Skin epidermis (tissue), 12 donors: ENCODE measurements around the gene SLCO2B1.

Source experiments
- H3K27ac ChIP-seq, 21 experiments: fragments of 200-600 bp; sonication (generic) in 11 of 21; one replicate each; pipeline ENCODE4 v1.5.0; 2020; ENCODE audit warnings: mild to moderate bottlenecking in 3 of 21, inconsistent platforms in 2 of 21, moderate library complexity in 2 of 21
- H3K4me3 ChIP-seq, 7 experiments: fragments of 200-600 bp; sonication (generic) in 2 of 7; one replicate each; pipeline ENCODE4 v1.5.0; 2020; ENCODE audit warnings: inconsistent platforms in 2 of 7, mild to moderate bottlenecking in 2 of 7, moderate library complexity in 1 of 7

Gene SLCO2B1

DNA sequence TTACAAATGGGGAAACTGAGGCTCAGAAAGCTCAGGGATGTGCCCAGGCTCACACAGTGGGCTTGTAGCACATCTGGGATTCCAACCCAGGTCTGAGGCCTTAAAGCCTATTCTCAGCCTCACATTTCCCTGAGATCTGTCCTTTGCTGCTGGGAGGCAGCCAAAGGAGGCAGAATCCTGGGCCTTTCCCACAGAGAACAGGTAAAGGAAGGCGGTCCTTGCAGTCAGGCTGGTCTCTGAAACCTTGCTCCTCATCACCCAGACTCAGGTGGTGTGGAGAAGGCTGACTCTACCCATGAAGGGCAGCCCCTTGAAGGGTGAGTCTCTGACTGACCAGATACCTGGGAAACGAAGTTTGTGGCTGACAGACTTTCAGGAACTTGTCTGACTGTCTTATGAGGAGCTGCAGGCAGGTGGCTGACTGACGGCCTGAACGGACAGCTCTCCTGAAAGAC, 7.8 kb downstream of the SLCO2B1 start:
- Histone ChIP-seq H3K27ac (peak overlapping the region in 3 of 21 experiments; percentile 24 to 81 (median 67)), H3K4me3 (no peak overlapping the region)

DNA sequence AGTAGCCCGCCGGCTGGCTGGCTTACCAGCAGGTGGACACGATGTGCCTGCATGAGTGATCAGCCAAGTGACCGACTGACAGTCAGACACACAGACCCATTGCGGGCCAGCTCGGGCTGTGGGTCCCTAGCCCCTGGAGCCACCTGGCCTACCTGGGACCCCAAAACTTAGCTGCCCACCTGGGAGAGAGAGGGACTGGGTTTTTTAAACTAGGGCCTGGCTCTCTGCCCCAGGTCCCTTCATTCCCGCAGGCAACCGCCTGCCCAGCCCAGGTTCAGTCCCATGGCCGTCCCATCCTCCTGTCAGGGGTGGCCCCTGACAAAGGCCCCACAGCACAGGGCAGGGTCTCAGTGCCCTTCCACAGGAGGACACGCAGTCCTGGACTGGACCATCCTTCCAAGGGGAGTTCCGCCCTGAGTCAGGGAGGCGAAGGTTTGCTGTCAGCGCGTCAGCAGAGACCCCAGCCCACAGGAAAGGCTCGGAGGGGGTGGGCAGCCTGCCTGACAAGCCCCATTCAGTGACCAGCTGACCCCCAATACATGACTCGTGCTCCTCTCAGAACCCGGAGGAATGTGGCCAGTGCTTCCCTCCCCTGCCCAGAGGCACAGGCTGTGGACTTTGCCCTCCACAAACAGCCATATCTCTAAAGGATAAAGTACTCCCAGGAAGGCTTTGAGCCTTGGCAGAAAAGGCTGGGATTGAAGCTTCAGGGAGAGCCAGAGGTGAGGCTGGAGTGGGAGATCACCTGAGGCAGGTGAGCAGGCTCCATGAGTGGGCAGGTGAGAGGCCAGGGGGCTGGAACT, 8.4 kb downstream of the SLCO2B1 start:
- Histone ChIP-seq H3K4me3 (no peak overlapping the region), H3K27ac (peak overlapping the region in 14 of 21 experiments; percentile 4 to 81 (median 22))

DNA sequence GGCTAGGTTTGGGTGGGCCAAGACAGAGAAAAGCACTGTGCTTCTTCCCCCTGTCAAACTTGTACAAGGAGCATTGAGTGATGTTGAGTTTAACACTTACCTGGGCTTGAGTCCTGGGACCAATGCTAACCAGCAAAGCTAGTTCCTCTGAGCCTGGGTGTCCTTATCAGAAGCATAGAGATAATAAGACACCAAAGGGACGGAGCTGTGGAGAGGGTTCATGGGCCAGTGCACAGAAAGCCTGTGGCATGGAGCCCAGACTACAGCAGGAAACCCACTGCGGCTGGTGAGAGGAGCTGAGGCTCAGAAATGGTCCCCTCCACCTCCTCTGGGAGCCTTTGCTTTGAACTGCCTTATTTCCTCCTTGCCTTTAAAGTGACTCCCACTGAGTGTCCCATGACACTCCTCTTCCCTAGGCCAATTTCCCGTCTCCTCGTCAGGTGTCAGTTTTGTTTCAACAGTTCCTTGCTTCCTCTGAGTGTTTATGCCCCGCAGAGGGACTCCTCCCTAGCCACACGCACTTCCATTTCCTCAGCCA, 9.4 kb downstream of the SLCO2B1 start:
- H3K27ac ChIP-seq, result peak overlapping the region in 15 of 21 experiments; percentile 4 to 81 (median 21)
- H3K4me3 ChIP-seq, result no peak overlapping the region

DNA sequence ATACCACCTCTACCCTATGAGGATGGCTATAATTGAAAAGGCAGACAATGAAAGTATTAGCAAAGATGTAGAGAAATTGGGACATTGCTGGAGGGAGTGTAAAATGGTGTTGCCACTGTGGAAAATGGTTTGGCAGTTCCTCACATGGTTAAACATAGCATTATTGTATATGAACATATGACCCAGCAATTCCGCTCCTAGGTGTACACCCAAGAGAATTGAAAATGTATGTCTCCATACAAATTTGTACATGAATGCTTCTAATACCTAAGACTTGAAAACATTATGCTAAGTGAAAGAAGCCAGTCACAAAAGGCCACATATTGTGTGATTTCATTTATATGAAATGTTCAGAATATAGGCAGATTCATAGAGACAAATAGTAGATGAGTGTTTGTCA, 10.0 kb downstream of the SLCO2B1 start:
- Histone ChIP-seq H3K27ac (peak overlapping the region in 4 of 21 experiments; percentile 28 to 81 (median 58)), H3K4me3 (no peak overlapping the region)

DNA sequence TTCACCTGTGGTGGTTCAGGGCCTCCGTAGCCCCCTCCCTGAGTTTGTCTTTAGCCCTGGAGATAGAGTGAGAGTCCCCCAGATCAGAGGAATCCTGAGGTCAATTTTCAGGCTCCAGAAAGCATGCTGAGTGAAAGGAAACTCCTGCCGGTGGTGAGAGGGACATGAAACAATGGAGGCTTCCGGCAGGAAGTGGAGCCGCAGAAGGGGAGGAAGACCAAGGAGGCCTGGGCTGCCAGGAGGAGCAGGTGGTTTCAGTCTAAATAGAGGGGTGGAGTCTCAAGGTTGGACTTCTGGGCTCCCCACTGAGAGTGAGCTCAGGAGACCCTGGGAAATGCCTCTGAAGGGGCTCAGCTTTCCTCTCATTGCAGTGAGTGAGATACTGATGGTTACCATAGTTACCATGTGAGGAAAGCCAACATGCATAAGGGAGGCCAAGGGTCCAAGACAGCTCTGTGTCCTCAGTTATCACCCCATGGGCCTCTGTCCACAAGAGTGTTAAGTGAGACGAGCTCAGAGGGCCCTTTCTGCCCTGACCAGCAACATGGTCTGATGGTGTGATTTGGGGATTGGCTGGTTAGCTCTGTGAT, 10.7 kb downstream of the SLCO2B1 start:
- no peak overlapping the region for H3K4me3 ChIP-seq
- peak overlapping the region in 5 of 21 experiments; percentile 23 to 81 (median 47) for H3K27ac ChIP-seq

DNA sequence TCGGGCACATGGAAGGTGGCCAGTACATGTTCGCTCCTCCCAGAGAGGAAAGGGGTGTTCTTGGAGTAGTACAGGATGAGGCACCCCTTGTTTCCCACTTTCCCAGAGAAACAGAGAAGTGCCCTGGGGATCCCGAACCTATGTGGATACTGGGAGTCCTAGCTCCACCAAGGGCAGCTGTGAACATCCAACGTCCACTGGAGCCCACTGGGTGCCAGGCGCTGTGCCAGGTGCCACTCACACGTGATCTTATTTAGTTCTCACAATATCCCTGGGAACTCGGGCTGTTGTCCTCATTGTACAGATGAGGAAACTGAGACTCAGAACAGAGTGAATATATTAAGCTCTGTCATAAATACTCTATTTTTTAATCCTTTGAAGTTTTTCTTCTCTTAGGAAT, 12.0 kb downstream of the SLCO2B1 start:
- no peak overlapping the region for H3K27ac ChIP-seq
- H3K4me3 ChIP-seq, result no peak overlapping the region

DNA sequence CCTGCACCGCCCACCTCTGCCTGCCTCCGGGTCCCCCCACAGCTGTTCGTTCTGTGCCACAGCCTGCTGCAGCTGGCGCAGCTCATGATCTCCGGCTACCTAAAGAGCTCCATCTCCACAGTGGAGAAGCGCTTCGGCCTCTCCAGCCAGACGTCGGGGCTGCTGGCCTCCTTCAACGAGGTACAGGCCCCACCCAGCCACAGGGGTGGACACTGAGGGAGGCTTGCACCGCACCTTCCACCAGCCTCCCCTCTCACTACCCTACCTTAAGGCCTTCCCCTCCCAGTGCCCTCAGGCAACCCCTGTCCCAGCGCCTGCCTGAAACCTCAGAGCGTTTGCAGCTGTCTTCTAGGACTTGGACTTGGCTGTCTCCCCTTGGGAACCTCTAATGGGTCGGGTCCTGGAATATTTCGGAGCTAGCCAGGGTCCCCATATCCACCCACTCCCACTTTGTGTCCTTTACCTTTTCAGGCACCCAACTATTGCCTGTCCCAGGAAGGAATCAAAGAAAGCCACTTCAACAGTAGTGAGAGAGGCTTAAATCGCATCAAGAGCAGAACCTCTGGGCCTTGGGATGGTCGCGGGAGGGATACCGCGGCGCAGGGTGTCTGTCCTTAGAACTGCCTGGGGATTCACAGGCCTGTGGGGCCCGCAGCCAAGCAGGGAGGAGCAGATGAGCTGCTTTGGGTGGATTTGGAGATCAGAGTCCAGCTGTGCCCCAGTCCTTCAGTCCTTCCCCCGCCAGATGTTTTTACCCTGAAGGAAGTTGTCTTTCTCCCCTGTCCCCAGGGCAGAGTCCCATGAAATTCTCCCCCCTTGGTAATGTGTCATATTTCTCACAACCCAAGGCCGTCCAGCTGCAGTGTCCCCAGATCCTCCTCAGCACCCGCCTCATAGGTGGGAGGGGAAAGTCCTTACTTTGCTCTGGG, 13.3 kb downstream of the SLCO2B1 start:
- H3K27ac ChIP-seq, result peak overlapping the region in 1 of 21 experiments; percentile 8

DNA sequence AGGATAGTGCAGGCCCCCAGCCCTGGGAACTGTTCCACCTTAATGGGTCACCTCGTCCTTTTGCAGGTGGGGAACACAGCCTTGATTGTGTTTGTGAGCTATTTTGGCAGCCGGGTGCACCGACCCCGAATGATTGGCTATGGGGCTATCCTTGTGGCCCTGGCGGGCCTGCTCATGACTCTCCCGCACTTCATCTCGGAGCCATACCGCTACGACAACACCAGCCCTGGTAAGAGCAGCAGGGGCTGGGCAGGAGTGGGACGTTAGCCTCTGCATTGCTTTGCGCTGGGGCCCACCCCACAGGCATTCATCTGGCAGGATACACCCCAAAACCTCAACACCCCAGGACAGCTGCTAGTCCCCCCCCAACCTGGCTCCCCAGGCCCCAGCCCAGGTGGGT, 14.8 kb downstream of the SLCO2B1 start:
- H3K27ac ChIP-seq, result no peak overlapping the region
- no peak overlapping the region for H3K4me3 ChIP-seq

More for the DNA sequence above, 13.3 kb downstream of the SLCO2B1 start:
- H3K4me3 ChIP-seq, result no peak overlapping the region

DNA sequence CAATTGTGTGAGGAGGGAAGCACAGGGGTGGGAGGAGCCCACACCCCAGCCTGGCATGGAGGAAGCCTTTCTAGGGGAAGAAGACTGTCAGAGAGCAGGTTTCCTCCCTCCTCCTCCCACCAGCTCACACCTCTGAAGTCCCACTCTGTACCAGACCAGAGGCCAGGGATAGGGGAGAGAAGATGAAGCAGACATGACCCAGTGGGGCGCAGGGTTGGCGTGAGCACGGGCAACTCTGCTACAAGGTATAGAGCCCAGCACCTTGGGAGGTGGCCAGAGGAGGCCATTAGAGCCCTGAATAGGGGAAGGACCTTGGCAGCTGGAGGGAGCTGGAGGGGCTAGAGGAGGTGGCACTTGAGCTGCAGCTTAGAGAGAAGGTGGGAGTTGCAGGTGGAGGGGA, 15.9 kb downstream of the SLCO2B1 start:
- H3K4me3 ChIP-seq, result no peak overlapping the region
- H3K27ac ChIP-seq, result no peak overlapping the region

DNA sequence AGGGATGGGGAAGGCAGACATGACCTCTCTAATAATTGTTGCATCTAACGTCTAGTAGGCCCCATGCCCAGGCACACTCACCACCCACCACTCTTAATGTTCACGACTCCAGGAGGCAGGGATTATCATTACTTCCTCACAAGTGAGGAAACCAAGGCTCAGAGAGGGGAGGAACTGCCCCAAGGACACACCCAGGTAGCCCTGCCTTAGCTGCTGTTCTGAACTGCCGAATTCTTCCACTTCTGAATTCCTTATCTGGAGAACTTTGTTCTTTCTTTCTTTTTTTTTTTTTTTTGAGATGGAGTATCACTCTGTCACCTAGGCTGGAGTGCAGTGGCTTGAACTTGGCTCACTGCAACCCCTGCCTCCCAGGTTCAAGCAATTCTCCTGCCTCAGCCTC, 16.7 kb downstream of the SLCO2B1 start:
- Histone ChIP-seq H3K27ac (no peak overlapping the region), H3K4me3 (no peak overlapping the region)

DNA sequence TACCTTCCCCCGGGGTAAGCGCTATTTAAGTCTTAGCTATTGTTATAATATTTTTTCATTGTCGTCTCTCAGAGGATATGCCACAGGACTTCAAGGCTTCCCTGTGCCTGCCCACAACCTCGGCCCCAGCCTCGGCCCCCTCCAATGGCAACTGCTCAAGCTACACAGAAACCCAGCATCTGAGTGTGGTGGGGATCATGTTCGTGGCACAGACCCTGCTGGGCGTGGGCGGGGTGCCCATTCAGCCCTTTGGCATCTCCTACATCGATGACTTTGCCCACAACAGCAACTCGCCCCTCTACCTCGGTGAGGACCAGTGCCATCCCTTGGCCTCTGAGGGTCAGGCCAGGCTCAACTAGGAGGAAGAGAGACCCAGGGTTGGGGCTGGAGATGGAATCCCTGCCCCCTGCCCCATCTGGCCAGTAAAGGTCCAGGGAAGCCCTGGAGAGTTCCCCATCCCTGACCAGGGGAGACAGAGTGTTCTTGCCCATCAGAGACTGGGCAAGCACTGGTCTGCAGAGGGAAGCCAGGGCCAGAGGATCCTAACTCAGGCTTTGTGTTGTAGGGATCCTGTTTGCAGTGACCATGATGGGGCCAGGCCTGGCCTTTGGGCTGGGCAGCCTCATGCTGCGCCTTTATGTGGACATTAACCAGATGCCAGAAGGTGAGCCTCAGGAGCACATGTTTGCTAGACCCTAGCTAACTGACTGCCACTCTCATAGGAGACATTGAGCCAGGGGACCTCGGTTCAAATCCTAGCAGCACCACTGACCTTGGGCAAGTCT, 18.4 kb downstream of the SLCO2B1 start:
- H3K27ac ChIP-seq, result no peak overlapping the region

DNA sequence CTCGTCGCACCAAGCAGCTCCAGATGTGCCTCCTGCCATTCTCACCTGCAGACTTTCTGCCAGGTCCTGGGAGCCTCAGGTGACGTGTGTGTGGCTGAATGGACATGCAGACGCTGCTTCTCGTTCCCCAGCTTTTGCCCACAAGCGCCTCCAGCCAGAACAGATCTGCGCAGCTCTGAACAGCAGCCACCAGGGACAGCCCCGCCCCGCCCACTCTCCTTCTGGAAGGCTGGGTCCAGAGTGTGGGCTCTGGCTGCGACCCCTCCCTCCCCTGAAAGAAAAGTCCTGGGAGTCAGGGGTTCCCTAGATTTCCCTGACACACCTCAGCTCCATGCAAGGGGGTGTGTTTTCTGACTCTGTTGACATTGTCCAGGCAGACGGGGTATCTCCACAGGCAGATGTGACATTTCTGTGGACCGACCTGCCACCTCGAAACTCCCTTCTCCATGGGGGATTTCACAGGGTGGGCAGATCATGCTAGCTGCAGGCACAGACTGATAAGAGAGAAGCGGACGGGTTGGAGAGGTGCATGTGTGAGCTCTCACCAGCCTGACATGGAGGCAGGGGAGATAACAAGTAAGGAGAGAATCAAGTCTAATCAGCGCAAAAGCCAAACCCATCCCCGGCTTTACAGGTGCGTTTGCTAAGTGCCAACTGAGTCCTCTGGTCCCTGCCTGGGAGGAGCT, 19.8 kb downstream of the SLCO2B1 start:
- H3K27ac ChIP-seq, result no peak overlapping the region
- H3K4me3 ChIP-seq, result no peak overlapping the region

More for the DNA sequence above, 18.4 kb downstream of the SLCO2B1 start:
- H3K4me3 ChIP-seq, result no peak overlapping the region

DNA sequence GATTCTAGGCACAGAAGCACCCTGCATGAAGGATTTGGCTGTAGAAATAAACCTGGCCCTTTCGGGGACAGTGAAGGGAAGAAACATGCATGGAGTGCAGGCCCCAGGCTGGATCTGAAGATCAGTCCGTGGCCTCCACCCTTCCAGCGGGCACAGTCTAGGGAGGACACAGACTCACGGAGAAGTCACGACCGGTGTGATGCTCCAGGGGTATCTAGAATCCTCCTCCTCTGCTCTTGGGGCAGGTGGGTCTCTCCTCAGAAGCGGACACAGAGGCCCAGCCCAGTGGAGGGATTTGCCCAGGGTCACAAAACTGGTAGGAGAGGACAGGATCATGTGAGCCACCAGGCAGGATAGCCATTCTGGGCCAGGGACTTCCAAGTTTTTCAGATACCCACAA, 22.4 kb downstream of the SLCO2B1 start:
- Histone ChIP-seq H3K27ac (peak overlapping the region in 2 of 21 experiments; percentile 13 to 33), H3K4me3 (no peak overlapping the region)

DNA sequence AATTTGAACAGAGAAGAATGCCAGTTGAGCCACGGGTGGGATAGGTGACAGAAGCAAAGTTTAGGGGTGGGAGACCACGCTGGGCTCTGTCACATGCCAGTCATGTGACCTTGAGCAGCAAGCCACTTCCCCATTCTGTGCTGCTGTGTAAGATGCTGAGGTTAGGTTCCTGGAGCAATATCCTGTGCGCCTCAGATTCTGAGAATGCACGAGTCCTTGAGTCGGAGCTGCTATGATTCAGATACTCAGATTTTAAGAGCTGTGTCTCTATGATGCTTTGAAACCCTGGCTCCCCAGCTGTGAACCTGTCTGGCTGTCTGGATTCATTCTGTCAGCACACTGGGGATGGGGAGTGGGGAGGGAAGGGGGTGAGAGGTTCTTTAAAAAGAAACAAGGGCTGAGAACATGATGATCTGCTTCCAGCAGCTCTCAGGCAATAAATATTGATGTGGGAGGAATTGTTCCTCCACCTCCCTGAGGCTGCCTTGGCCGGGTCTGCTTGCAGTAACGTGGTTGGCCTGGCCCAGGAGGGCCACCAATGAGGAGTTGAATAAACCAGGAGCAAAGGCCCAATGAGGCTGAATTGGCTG, 24.0 kb downstream of the SLCO2B1 start:
- no peak overlapping the region for H3K4me3 ChIP-seq
- H3K27ac ChIP-seq, result peak overlapping the region in 13 of 21 experiments; percentile 1 to 76 (median 46)

DNA sequence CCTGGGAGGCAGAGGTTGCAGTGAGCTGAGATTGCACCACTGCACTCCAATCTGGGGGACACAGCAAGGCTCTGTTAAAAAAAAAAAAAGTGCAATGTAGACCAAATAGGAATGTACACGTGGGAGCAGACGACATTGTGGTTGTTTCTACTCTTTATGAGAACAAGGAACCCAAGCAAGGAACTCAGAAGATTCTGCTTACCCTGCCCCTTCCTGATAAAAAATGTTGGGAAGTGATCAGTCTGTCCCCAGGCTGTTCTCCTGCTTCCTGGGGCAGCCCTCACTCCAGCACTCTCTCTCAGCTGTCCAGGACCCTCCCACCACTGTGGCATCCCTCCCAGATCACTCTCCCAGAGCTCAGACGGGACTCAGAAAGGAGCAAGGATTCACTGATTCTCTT, 31.8 kb downstream of the SLCO2B1 start:
- H3K4me3 ChIP-seq, result no peak overlapping the region
- peak overlapping the region in 2 of 21 experiments; percentile 59 to 75 for H3K27ac ChIP-seq

DNA sequence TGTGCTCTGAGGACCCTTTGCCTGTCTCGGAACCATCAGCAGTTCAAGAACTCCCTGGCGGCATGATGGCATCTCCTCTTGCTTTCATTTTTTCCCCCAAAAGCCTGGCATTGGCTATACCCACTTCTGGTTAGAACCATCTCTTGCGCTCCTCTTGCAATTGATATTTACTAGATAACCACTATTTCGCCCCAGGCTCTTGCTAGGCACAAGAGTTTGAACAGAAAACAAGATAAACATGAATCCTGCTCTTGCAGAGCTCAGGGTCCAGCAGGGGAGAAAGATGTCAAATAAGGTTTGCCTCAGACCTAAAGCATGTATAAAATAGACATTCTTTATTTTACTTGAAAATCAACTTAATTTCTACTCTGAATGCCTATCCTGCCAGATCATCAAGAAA, 33.1 kb downstream of the SLCO2B1 start:
- Histone ChIP-seq H3K4me3 (no peak overlapping the region), H3K27ac (no peak overlapping the region)

DNA sequence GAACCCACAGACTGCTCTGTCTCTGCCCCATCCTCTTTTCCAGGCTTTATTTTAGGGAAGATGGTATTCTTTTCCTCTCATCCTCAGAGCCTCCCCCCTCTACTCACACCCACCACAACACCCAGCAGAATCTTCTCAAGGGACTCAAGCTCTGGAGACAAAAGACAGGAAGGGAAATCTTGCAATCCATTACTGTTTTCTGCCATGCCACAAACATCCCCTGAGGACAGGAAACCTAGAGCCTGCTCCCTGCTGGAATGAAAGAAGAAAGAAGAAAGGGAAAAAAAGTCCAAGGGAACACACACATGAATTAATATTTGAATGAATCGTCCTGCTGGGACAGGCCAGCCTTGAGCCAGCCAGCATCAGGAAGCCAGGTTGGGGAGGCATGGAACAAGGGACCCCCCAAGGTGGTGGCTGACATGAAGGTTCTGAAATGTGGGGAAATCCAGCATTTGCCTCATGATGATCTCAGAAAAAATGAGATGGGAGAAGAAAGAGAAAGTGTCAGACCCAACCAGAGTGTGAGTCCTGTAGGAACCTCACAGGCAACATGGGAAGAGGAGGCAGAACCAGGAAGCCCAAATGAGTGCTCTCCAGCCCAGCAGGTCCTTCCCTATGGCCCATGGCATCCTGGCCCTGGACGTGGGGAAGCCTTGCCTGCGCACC, 34.0 kb downstream of the SLCO2B1 start:
- Histone ChIP-seq H3K27ac (no peak overlapping the region), H3K4me3 (no peak overlapping the region)

DNA sequence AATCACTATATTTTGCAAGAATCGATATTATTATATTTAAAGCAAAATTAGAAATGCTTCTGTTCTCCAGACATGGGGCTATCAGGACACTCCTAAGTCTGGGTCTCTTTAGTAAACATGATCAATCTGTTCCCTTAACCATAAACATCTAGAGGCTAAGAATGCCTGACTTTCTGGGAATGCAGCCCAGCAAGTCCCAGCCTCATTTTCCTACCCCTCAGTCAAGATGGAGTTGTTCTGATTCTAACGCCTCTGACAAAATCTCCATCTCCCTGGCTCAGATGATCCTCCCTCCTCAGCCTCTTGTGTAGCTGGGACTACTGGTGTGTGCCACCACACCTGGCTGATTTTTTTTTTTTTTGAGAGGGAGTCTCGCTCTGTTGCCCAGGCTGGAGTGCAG, 35.0 kb downstream of the SLCO2B1 start:
- no peak overlapping the region for H3K27ac ChIP-seq

More for the DNA sequence above, 35.0 kb downstream of the SLCO2B1 start:
- H3K4me3 ChIP-seq, result no peak overlapping the region
